ENCODE measurements around the gene FOXO1.
"Not testable (repeated sequence)": the region's sequence is repeated elsewhere in the genome, so short reads cannot be mapped to it uniquely, and the experiment has no call there.

FOXO1 gene

DNA sequence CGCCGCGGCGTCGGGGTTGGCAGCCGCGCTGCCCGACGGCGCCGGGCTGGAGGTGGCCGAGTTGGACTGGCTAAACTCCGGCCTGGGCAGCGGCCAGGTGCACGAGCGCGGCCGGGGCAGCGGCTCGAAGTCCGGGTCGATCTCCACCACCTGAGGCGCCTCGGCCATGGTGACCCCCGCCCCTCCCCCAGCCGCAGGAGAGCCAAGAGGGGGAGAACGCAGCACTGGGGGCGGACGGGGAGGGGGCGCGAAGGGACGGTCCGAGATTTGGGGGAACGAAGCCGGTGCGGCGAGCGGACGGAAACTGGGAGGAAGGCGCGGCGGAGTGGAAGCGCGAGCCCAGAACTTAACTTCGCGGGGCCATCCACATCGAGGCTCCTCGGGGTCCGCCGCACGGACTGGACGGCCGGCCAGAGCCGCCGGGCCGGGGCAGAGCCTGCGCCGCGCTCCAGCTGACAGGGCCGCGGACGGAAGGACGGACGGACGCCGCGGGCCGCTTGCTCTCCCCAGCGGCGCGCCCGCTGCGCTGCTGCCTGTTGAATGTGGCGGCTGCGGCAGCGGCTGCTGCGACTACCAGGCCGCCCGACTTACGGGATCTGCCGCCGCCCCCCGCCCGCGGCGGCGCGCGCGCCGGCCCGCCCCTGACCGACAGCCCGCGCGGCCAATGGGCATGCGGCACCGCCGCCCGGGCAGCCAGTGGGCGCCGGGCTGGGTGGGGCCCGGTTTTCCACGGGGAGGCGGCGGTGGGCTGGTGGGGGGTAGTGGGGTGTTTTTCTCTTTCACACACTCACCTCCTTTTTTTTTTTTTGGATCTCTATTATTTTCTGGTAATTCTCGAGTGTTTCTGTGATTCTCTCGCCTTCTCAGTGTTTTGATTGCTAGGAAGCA is at the start of gene FOXO1:
FOXO1 (minus strand) TSS at position 597 of the 888 bp plus-strand sequence; CDS start at position 168, 429 bp downstream.
- DNase-seq, result peak; percentile 47

DNA sequence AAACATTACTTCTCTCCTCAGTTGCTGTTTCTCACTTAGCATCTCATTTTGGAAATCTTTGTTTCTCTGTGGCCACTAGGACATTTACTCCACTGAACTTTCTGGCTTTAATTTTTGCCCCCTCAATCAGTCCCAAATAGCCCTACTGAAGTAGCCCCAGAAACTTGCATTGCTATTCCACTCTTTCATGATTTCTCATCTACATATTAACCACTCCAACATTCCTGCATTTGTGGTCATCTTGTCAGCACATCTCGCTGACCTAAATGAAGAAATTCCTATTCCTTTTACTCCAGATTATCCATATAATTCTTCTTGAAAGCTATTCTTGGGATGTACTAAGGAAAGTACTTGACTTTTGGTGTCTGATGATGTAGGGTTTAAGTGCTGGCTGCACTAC is 48.0 kb upstream of the FOXO1 start:
- not testable (repeated sequence) for DNase-seq

DNA sequence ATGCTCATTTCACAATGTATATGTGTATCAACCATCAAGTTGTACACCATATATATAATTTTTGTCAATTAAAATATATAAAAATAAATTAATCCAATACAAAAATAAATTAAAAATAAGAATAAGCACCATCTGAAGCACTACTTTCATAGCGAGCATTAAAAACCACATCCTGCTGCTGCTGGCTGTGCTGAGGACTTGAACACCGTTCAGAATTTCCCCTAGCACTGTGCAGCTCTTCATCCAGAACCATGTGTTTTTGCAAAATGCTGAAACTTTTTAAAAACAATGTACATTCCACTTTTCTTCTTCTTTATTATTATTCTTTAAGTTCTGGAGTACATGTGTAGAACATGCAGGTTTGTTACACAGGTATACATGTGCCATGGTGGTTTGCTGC is 40.0 kb upstream of the FOXO1 start:
- DNase-seq, result no peak

DNA sequence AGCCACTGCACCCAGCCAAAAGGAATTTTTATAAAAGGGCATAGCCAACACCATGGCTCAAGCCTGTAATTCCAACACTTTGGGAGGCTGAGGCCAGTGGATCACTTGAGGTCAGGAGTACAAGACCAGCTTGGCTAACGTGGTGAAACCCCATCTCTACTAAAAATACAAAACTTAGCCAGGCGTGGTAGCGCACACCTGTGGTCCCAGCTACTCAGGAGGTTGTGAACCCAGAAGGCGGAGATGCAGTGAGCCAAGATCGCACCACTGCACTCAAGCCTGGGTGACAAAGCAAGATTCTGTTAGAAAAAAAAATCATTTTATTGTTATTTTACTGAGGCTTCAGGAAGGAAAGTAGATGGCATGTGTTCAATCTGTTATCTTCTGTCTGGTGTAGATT is 31.3 kb upstream of the FOXO1 start:
- no peak for DNase-seq

DNA sequence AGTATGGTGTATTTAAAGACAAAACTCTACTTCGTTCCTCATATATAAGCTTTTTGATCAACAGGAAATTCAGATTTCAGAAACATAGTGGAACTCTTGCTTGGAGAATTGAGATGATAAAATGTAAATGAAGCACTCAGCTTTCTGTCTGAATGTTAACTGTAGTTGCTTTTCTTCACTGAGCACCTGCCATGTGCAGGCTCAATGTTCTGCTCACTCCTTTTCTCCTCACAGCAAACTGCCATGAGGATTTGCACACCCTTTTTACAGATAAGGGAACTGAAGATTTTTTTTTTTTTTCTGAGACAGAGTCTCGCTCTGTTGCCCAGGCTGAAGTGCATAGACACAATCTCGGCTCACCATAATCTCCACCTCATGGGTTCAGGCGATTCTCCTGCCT is 28.0 kb upstream of the FOXO1 start:
- no peak for DNase-seq

DNA sequence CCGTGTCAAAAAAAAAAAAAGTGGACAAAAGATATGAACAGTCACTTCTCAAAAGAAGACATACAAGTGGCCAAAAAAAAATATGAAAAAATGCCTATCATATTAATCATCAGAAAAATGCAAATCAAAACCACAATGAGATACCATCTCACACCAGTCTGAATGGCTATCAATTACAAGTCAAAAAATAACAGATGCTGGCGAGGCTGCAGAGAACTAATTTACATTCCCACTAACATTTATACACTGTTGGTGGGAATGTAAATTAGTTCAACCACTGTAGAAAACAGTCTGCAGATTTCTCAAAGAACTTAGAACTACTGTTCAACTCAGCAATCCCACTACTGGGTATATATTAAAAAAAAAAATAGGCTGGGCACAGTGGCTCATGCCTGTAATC is 26.5 kb upstream of the FOXO1 start:
- no peak for DNase-seq

DNA sequence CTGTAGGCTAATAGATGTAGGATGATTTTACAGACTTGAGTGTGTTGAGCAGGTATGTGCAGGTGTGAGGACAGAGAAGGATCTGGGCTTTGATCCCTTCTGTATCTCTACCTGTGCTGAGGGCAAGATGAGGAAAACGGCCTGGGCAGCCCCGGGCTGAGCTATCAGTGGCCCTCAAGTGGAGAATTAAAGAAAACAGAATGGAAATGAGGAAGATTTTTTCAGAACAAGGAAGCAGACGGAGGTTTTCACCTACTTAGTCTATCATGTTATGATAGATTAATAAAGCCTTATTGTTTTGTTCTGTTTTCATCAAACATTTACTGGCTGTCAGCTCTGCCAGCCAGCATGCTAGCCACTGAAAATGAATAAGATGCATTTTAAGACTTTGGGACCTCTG is 22.3 kb upstream of the FOXO1 start:
- no peak for DNase-seq

DNA sequence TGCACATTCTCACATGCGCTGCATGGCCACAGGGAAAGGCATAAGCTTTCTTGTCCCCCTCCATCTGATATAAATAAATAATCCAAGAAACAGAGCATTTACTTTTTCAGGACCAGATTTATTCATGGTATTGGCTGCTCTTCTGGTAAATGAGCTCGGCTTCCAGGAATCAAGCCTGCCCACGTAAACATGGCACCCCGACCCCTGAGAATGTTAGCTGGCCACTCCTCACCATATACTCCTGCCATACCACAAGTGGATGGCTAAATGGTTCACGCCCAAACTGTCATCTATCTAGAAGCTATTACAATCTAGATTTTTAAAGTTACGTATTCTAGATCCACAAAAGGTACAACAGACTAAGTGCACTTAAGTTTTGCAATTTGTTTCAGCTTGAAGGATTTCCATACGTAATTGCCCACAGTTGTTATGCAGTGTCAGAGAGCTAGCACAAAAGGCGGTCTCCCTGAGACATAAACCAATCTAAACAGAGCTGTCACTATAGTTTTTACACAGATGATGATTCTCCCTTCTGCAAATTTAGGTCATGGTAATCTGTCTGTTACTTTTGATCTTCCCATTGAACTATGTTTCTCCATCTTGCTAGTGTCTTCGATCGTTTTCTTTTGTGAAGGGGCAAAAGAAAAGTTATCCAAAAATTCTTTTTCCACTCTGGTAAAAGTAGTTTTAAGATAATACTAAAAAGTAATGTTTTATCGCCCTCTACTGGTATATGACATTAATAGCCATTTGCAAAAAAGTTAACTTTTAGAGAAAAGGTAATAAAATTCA is 16.2 kb upstream of the FOXO1 start:
- DNase-seq, result peak; percentile 15

DNA sequence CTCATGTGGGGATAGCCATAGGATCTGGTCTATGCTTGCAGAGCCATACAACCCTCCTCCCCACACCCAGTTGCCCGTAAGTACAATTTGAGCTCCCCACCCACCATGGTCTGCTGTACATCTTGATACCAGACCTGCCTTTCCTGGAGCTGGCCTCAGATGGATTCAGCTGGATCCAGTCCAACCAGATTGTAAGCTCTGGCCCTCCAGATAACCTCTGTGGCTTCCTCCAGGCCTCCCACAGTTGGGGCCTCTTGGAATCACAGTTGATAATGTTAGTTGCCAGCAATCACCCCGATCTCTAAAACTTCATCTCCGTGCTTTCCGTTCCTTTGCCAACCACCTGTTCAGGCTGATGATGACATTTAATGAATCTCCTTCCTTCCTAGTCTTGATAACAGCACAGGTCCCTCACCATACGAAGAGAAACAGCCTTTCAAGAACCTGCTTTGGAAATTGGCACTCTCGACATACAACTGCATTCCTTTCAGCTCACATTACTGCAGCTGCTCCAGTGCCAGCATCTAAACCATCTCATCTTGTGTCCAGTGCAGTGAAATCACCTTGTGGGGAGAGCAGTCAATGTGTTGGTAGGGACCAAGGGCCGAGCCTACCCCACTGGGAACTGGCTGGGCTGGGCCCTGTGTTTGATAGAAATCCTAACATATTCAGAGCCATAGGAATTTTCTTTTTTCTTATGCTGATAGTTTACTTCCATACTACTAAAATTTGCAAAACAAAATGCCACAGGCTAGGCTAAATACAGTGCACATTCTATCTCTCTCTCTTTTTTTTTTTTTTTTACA is 15.1 kb upstream of the FOXO1 start:
- no peak for DNase-seq

DNA sequence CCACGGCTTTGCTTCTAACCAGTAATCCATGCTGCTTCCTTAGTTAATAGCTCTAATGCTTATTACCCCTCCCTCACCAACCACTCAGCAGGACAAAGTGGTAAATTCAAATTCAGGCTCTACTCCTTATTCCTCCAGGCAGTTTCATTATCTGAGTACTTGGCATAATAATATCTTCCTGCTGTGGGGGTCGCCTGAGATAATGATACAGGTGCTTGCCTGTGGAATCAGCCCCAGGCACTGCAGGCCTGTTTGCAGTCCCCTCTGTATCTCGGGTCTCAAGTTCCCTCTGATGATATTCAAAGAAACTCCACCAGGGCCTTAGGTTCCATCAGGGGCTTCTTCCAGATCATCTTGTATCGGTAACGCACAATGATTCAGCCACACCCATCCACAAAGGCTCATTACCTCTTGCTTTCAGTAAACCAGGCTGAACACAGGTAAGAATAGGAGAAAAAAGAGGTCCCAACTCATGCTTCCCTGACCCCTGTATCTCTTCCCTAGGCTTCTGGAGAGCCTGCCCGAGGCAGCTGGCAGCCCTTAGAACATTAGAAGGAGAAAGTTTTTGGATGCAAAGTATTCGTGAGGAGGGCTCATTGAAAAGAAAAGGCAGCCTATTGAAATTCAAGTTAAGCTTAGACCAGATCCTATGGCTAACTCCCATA is 14.3 kb upstream of the FOXO1 start:
- no peak for DNase-seq

DNA sequence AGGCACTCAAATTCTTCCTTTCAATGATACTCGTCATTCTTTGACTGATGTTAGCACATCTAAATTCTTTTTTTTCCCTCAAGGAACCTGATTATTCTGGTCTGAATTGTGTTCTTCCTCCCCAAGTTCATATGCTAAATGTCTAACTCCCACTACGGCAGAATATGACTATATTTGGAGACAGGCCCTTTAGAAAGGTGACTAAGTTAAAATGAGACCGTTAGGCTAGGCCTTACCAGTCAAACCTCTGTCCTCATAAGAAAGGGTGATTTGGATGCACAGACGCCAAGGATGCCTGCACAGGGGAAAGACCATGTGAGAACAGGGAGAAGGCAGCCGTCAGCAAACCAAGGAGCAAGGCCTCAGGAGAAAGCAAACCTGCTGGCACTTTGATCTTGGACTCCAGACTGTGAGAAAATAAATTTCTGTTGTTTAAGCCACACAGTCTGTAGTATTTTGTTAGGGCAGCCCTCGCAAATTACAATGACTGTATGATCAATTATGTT is 13.1 kb upstream of the FOXO1 start:
- DNase-seq, result no peak

DNA sequence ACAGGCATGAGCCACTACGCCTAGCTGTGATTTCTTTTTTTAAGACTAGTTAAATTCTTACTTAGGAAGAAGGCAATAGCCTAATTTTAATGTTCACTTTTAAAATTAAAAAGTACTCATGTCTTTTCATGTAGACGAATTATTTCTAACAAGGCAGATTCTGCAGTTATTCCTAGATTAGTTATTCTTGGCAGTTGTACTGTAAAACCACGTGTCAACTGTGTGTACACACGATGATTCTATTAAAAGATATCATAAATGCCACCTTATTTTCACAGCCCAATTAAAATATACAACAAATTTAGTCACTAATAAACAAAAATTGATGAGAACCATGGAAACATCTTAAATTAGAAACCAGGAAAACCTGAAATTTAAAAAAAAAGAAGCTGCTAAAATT is 10.6 kb upstream of the FOXO1 start:
- no peak for DNase-seq

DNA sequence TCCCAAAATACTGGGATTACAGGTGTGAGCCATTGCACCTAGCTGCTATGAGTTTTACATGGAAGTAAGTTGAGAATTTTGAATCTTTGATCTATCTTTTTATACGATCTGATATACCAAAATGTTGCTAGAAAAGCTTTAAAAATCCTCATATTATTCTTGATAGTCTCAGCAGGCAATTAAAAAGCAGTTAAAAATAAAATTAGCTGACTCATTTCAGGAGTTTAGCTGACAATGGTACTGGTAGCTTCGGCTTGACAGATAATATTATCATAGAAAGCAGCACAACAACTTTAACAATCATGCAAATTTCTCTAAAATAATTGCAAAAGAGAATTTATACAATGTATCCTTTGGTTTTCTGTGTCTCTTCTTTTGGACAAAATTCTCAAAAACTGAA is 9.6 kb upstream of the FOXO1 start:
- DNase-seq, result no peak

DNA sequence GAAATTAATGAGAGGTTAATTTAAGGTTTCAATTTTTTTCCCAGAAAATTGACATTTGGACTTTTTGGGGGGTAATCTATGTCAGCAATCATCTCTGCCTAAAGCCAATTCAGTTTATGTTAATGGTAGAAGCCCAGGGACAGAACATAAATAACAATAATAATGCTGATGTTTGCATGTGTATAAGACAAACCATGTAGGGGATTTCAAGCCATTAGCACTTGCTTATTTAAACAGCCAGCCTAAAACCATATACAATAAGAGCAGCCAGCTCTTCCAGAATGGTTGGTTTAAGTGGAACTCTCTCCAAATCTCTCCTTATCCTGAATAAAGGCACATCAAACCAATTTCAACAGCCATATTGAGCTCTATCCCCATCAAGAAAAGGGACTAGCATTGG is 7.0 kb upstream of the FOXO1 start:
- no peak for DNase-seq

DNA sequence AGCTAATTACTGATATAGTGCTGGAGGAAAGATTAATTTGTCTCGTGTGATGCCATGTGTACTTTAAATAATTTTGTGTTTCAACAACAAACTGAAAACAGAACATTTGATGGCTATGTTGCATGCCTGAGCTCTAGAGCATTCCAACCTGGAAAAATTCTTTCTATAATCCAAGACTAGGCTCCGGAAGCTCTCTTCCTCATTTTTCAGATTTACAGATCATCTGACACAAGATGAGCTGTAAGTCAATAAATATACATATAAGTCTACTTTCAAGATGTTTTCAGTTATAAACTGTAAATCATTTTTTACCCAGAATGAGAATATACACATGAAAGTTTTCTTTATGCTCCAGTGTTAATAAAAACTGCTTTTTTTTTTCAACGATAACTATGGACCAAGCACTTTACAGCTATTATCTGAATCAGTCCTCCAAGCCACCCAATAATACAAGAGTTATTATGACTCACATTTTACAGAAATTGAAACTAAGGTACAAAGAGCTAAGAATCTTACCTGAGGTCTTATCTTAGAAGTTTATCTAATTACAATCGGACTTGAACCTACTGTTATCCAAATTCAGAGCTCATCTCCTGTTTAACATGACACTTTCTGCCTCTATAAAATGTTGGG is 6.4 kb upstream of the FOXO1 start:
- DNase-seq, result no peak

DNA sequence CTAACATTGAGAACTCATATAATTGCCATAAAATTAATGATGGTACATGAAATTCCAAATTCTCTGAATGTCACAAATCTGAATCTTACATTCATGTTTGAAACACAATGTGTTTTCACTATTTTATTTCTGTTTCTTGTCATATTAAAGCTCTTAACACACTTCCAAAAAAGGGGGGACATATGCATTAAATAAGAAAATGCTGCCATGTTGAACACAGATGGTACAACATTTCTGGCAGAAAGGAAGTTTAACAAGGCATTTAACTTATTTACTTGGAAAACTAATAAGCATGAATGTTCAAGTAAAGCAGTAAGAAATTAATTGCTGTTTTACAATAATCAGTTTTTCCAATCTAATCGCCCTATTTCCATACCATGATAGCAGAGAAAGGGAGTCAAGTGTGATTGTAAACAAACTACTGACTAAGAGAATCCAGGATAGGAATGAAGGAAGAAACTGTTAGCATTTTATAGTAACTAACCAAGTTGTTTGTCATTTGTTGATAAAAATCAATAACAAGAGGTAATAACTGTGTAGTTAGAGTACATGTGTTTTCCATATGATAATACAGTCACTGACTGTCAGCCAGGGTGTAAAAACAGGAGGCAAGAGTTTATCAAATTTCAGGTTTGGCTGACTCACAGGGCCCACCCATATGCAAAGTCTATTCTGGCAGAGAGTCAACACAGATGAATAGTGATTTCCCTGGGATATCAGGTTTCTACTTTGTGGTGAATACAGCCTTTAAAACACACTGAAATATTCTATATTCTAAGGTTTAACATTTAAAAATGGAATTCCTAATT is 5.7 kb upstream of the FOXO1 start:
- DNase-seq, result peak; percentile 59

DNA sequence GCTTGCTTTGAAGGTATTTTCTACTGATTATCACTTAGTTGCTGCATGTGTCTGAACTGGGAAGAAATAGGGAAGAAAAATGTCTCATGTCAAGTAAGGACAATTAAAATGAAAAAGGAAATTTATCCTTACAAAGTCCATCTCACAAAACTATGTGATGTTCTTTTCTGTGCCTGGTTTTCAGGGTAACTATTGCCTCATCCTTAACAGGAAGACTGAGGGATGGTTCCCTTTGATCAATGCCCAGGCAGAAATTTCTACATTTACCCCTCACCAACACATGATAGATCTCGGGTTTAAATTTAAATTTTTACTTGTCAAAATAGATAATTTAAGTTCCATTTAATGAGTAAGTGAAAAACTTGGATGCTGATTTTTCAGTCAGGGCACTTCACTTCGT is 3.9 kb upstream of the FOXO1 start:
- no peak for DNase-seq

DNA sequence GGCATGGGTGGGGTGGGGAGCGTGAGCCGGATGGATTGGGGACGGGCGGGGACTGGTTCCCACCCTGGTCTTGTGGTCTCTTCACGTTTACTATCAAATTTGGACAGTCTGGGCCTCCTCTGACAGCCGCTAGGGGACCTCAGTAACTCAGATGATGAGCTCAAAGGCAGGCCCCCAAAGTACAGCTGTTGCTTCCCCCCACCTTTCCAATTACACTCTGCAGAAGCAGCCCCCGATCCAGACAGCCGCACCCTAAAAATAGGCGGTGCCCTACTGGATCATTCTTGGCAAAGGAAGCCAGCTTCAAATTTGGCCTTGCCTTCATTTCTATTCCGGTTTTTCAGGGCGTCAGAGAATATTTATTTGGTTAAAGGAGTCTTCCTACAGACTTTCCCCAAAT is 1.9 kb upstream of the FOXO1 start:
- DNase-seq, result no peak

DNA sequence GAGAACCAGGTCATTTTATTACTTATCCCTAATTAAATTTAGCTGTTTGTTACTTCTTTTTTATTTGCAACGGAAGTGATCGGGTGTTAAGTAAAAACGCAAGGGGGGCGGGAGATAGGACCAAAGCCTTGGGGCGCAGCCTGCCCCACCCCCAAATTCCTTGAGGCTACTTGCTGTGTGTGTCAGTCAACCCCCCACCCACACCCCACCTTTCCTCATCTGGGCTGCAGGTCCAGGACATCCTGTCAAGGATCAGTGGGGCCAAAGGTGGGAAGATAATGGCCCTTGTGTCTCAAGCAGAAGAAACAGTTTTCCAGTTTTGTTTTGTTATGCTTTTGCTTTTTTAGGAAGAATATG is 1.2 kb upstream of the FOXO1 start:
- DNase-seq, result no peak

DNA sequence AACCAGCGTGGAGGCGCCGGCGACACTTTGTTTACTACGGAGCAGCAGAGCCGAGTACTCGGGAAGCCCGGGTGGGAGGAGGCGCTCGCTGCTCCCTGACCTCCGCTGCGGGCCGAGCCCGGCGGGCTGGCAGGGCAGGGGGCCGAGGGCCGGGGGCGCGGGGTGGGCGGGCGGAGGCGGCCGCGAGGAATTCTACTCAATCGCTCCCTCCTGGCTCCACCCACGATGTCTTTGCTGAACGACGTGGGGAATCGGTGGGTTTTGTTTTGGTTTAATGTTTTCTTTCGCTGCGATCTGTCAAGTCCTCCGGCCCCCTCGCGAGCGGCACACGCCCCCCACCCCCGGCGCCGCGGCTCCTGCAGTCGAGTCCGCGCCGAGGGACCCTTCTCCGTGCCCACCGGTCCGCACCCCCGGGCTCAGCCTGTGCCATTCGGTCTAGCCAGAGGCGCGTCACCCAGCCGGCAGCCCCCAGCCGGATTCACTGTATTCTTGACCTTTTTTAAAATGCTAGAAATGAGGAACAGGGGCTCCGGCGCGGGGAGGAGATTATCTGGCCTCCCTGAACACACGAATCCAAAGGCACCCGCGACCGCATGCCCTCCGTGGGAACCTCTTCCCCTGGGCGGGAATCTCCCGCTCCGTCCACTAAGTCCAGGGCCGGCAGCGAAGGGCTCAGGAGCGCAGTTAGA is 636 bp upstream of the FOXO1 start:
- peak; percentile 22 for DNase-seq

Data from NCI-H1105 treated with DMSO at 0.1 percent for 48 hours (cell line).